H9 (cell line): ENCODE results near the gene TFEB. TPM values are rescaled to one million over a fixed set of nuclear protein-coding genes. Genes with fewer than 3 reads are reported as not detected.

Experiments used
- DNase-seq: peaks from one replicate; pipeline ENCODE4 v3.0.0-alpha.2; 2017
- H2AFZ ChIP-seq: one replicate; pipeline ENCODE4 v1.6.1; 2013; ENCODE audit warnings: mild to moderate bottlenecking, low read length, control low read depth, moderate library complexity
- H2AK5ac ChIP-seq: 2 replicates; pipeline ENCODE4 v1.6.1; 2013; ENCODE audit warnings: low read length, control low read depth, mixed read lengths; ENCODE audit not compliant: insufficient read length
- H2BK120ac ChIP-seq: one replicate; pipeline ENCODE4 v1.6.1; 2013; ENCODE audit warnings: low read depth, mild to moderate bottlenecking, low read length, control low read depth, inconsistent platforms; ENCODE audit not compliant: poor library complexity, severe bottlenecking
- H2BK12ac ChIP-seq: 2 replicates; pipeline ENCODE4 v1.6.1; 2013; ENCODE audit warnings: low read length, control low read depth, mixed read lengths, low read depth; ENCODE audit not compliant: insufficient read length
- H2BK15ac ChIP-seq: 2 replicates; pipeline ENCODE4 v1.6.1; 2013; ENCODE audit warnings: low read depth, low read length, control low read depth
- H2BK20ac ChIP-seq: one replicate; pipeline ENCODE4 v1.6.1; 2013; ENCODE audit warnings: low read depth, mild to moderate bottlenecking, low read length, control low read depth, inconsistent platforms; ENCODE audit not compliant: poor library complexity, severe bottlenecking
- H2BK5ac ChIP-seq: 2 replicates; pipeline ENCODE4 v1.6.1; 2013; ENCODE audit warnings: low read length, control low read depth, mixed read lengths; ENCODE audit not compliant: insufficient read length
- H3K14ac ChIP-seq: 2 replicates; pipeline ENCODE4 v1.6.1; 2013; ENCODE audit warnings: low read length, control low read depth; ENCODE audit not compliant: insufficient read depth
- H3K18ac ChIP-seq: 2 replicates; pipeline ENCODE4 v1.6.1; 2013; ENCODE audit warnings: low read depth, mild to moderate bottlenecking, mixed read lengths, low read length, control low read depth; ENCODE audit not compliant: insufficient read length
- H3K23ac ChIP-seq: 2 replicates; pipeline ENCODE4 v1.6.1; 2013; ENCODE audit warnings: low read length, control low read depth, mixed read lengths, low read depth; ENCODE audit not compliant: insufficient read length
- H3K23me2 ChIP-seq: 2 replicates; pipeline ENCODE4 v1.6.1; 2013; ENCODE audit warnings: low read depth, mild to moderate bottlenecking, mixed read lengths, low read length, control low read depth; ENCODE audit not compliant: insufficient read length, poor library complexity, severe bottlenecking
- H3K27ac ChIP-seq: 2 replicates; pipeline ENCODE4 v1.5.1; 2013; ENCODE audit warnings: low read length, control low read depth, mixed read lengths, low read depth; ENCODE audit not compliant: insufficient read length
- H3K27me3 ChIP-seq: 2 replicates; pipeline ENCODE4 v1.6.1; 2013; ENCODE audit warnings: low read length, control low read depth, inconsistent platforms; ENCODE audit not compliant: insufficient read depth
- H3K4ac ChIP-seq: 2 replicates; pipeline ENCODE4 v1.6.1; 2013; ENCODE audit warnings: low read depth, mild to moderate bottlenecking, control low read depth, inconsistent platforms, low read length, moderate library complexity
- H3K4me1 ChIP-seq: 2 replicates; pipeline ENCODE4 v1.6.1; 2013; ENCODE audit warnings: low read length, control low read depth, inconsistent platforms; ENCODE audit not compliant: insufficient read depth
- H3K4me2 ChIP-seq: 2 replicates; pipeline ENCODE4 v1.6.1; 2013; ENCODE audit warnings: low read length, control low read depth, mixed read lengths; ENCODE audit not compliant: insufficient read length, insufficient read depth
- H3K56ac ChIP-seq: 2 replicates; pipeline ENCODE4 v1.6.1; 2013; ENCODE audit warnings: low read depth, mild to moderate bottlenecking, mixed read lengths, low read length, control low read depth; ENCODE audit not compliant: insufficient read length
- H3K79me1 ChIP-seq: 2 replicates; pipeline ENCODE4 v1.6.1; 2013; ENCODE audit warnings: low read depth, mild to moderate bottlenecking, moderate library complexity, low read length, control low read depth, inconsistent platforms; ENCODE audit not compliant: insufficient read depth, poor library complexity, severe bottlenecking
- H3K79me2 ChIP-seq: 2 replicates; pipeline ENCODE4 v1.6.1; 2013; ENCODE audit warnings: low read length, control low read depth, inconsistent platforms; ENCODE audit not compliant: insufficient read depth
- H3K9ac ChIP-seq: 2 replicates; pipeline ENCODE4 v1.6.1; 2013; ENCODE audit warnings: low read length, control low read depth, mixed read lengths; ENCODE audit not compliant: insufficient read length; ENCODE audit errors: extremely low read depth
- H3K9me3 ChIP-seq: one replicate; pipeline ENCODE4 v1.6.1; 2013; ENCODE audit warnings: low read depth, low read length, inconsistent platforms; ENCODE audit not compliant: control insufficient read depth
- H3T11ph ChIP-seq: one replicate; pipeline ENCODE4 v1.6.1; 2013; ENCODE audit warnings: mild to moderate bottlenecking, low read length, control low read depth, inconsistent platforms
- H4K20me1 ChIP-seq: one replicate; pipeline ENCODE4 v1.6.1; 2013; ENCODE audit not compliant: control insufficient read depth, insufficient read length, insufficient read depth
- H4K5ac ChIP-seq: 2 replicates; pipeline ENCODE4 v1.6.1; 2013; ENCODE audit warnings: low read depth, mild to moderate bottlenecking, mixed read lengths, low read length, control low read depth; ENCODE audit not compliant: insufficient read length
- H4K8ac ChIP-seq: replicated peaks from 2 replicates; pipeline ENCODE4 v1.6.1; 2013; ENCODE audit warnings: low read length, control low read depth, mixed read lengths, low read depth; ENCODE audit not compliant: insufficient read length
- H4K91ac ChIP-seq: 2 replicates; pipeline ENCODE4 v1.6.1; 2013; ENCODE audit warnings: low read depth, mild to moderate bottlenecking, moderate library complexity, mixed read lengths, low read length, control low read depth; ENCODE audit not compliant: insufficient read length
- H3K27ac Mint-ChIP-seq, 3 experiments: 2 replicates in 2 of 3; 3 replicates in 1 of 3; pipeline ENCODE4 v1.8.0; 2020 to 2021; ENCODE audit warnings: mixed read lengths in 3 of 3, mild to moderate bottlenecking in 1 of 3, moderate library complexity in 1 of 3
- H3K27me3 Mint-ChIP-seq: 2 replicates; pipeline ENCODE4 v1.8.0; 2021; ENCODE audit warnings: low read depth, mild to moderate bottlenecking, moderate library complexity, mixed read lengths
- H3K36me3 Mint-ChIP-seq, 3 experiments: 2 replicates in 2 of 3; 3 replicates in 1 of 3; pipeline ENCODE4 v1.8.0; 2020 to 2021; ENCODE audit warnings: low read depth in 3 of 3, mixed read lengths in 3 of 3; ENCODE audit not compliant: insufficient read depth in 1 of 3
- H3K4me1 Mint-ChIP-seq, 2 experiments: 2 replicates each; pipeline ENCODE4 v1.8.0; 2020; ENCODE audit warnings: mixed read lengths in 2 of 2
- H3K4me3 Mint-ChIP-seq, 2 experiments: 2 replicates in 1 of 2; 3 replicates in 1 of 2; pipeline ENCODE4 v1.8.0; 2020 to 2021; ENCODE audit warnings: mild to moderate bottlenecking in 2 of 2, mixed read lengths in 2 of 2, moderate library complexity in 1 of 2
- H3K9me3 Mint-ChIP-seq, 2 experiments: 2 replicates in 1 of 2; 3 replicates in 1 of 2; pipeline ENCODE4 v1.8.0; 2020; ENCODE audit warnings: mild to moderate bottlenecking in 2 of 2, mixed read lengths in 2 of 2, moderate library complexity in 1 of 2
- CTCF ChIP-seq: fragments of 200-600 bp; sonication (generic); conservative IDR thresholded peaks from 3 replicates; pipeline ENCODE4 v1.8.0; 2021; ENCODE audit warnings: antibody characterized with exemption, mild to moderate bottlenecking
- WGBS: extraction: QIAGEN DNeasy Blood & Tissue Kit; methylation state at CpG from one replicate; pipeline ENCODE4 v1.1.7; 2013; ENCODE audit warnings: missing lambda C conversion rate, low lambda C conversion rate, mixed read lengths; ENCODE audit not compliant: insufficient read length; ENCODE audit errors: extremely low coverage; 5-methylcytosine and 5-hydroxymethylcytosine counted together
- total RNA-seq: library from RNA; stranded (reverse); gene quantifications from 2 replicates; pipeline ENCODE4 v1.2.1, GENCODE V29; 2021

Gene TFEB
- total RNA-seq, 1 experiment from 2014 or later, result 1.2 TPM

DNA sequence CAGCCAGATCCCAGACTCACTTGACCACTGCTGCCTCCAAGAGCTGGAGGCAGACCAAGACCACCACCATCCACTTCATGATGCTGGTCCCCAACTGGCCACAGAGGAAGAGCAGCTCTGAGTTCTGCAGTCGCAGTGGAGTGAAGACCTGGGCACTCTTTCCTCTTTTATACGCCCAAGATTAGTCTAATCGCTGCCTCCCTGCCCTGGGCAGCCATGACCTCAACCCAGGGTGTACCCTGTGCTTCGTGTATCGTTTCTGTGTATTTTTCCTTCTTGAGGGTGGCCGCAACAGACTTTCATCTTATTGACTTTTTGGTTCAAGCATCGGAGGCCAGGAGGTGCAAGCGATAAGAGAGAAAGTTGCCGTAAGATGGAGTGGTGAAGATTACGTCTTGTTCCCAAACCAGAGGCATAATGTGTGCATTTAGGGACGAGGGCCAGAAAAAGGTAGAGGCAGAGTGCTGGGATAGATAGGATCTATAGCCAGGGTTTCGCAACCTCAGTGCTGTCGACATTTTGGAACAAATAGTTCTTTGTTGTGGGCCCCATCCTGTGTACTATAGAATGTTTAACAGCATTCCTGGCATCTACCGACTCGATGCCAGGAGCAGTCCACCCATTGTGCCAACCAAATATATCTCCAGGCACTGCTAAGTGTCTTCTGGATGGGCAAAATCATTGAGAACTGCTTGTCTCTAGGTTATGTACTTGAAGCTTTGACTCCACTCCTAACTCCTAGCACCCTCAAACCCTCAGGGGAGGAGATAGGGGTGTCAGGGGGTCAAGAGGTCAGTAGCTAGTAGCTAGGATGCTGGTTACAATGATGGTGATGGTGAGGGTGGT lies 12.1 kb upstream of the TFEB start, which contains the start of gene PGC:
Gene PGC (minus strand): TSS at position 142 of the 846 bp plus-strand sequence. CDS start 63 bp downstream, at position 79.
- no peaks in the 10 kb centered on the region for H3K79me2 ChIP-seq
- H3K56ac ChIP-seq, result no peak within 1 kb of the TSS
- H4K8ac ChIP-seq, result no peak within 1 kb of the TSS
- H3K36me3 Mint-ChIP-seq, result no peaks in the 10 kb centered on the region
- H2BK12ac ChIP-seq, result no peak within 1 kb of the TSS
- no peak within 1 kb of the TSS for H2BK15ac ChIP-seq
- H3K9me3 Mint-ChIP-seq, result no peaks in the 10 kb centered on the region
- no peaks in the 10 kb centered on the region for H3K79me1 ChIP-seq
- H4K91ac ChIP-seq, result no peak within 1 kb of the TSS
- H3K27me3 ChIP-seq, result no peaks in the 10 kb centered on the region
- H3K18ac ChIP-seq, result no peak within 1 kb of the TSS
- no peak within 1 kb of the TSS for H3K27ac ChIP-seq
- no peak within 1 kb of the TSS for H3K23ac ChIP-seq
- H4K5ac ChIP-seq, result no peak within 1 kb of the TSS
- H2BK5ac ChIP-seq, result no peak within 1 kb of the TSS
- no peak within 1 kb of the TSS for H3K9ac ChIP-seq
- H3K4me1 Mint-ChIP-seq, result no peaks in the 10 kb centered on the region
- H4K20me1 ChIP-seq, result no peaks in the 10 kb centered on the region
- H3K14ac ChIP-seq, result no peak within 1 kb of the TSS; the same call in 1 of the 2 replicates
- peaks cover 12% of the 10 kb centered on the region for H3K27me3 Mint-ChIP-seq
- no peaks in the 10 kb centered on the region for H3K4me1 ChIP-seq
- WGBS, result no CpG with 5 or more reads among the region's 15 CpGs
- H3K4me2 ChIP-seq, result no peak within 1 kb of the TSS
- DNase-seq, result no peak
- H3K4me3 Mint-ChIP-seq, result no peak within 1 kb of the TSS
- peak within 1 kb of the TSS in 1 of 3 experiments; percentile 86; a peak in 2 of 7 replicates for H3K27ac Mint-ChIP-seq
- H2AK5ac ChIP-seq, result no peak within 1 kb of the TSS
- H3T11ph ChIP-seq, result no peak within 1 kb of the TSS
- no peak for TF ChIP-seq CTCF
- H2BK120ac ChIP-seq, result no peak within 1 kb of the TSS
- no peaks in the 10 kb centered on the region for H3K23me2 ChIP-seq
- no peak within 1 kb of the TSS for H2BK20ac ChIP-seq
- no peak within 1 kb of the TSS for H2AFZ ChIP-seq
- H3K4ac ChIP-seq, result no peak within 1 kb of the TSS
- H3K9me3 ChIP-seq, result no peaks in the 10 kb centered on the region
